ENCODE results near the gene CCL20.

CCL20 gene

GRCh38 chr2:227804975-227805374 lies 8.7 kb upstream of the CCL20 start:
- no peak for DNase-seq

DNA sequence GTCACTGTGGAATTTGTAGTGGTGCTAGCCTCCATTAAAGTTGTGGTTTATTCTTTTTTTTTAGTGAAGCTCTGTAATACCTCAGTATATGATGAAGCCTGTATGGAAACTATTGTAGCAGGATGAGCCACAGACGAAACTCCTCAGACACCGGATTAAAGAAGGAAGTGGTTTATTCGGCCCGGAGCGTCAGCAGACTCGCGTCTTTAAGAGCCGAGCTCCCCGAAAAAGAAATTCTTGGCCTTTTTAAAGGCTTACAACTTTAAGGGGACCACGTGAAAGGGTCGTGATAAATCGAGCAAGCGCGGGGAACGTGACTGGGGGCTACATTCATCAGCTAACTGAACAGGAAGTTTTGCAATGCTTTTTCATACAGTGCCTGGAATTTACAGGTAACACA lies 8.1 kb upstream of the CCL20 start:
- peak; percentile 5 to 26 for DNase-seq

GRCh38 chr2:227808936-227809335 lies 4.7 kb upstream of the CCL20 start:
- DNase-seq: no peak

GRCh38 chr2:227812001-227812400 lies 1.6 kb upstream of the CCL20 start:
- no peak for DNase-seq

GRCh38 chr2:227813229-227813561 lies 447 bp upstream of the CCL20 start:
- no peak for DNase-seq

- no peak for DNase-seq
Observed at GRCh38 chr2:227815066-227815465, 1.4 kb downstream of the CCL20 start.

GRCh38 chr2:227816507-227817294 lies 3.1 kb downstream of the CCL20 start:
- no peak for DNase-seq

DNA sequence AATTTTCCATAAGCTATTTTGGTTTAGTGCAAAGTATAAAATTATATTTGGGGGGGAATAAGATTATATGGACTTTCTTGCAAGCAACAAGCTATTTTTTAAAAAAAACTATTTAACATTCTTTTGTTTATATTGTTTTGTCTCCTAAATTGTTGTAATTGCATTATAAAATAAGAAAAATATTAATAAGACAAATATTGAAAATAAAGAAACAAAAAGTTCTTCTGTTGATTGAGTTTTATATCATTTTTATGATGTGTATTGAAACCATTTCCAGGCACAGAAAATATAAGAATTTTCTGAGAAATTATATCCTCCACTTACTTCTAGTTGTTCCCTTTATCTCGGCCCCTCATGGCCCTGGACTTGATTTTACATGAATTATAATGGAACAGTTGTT lies 3.7 kb downstream of the CCL20 start:
- DNase-seq: no peak

GRCh38 chr2:227817850-227818674 lies 4.4 kb downstream of the CCL20 start:
- DNase-seq: peak; percentile 68 to 70

DNA sequence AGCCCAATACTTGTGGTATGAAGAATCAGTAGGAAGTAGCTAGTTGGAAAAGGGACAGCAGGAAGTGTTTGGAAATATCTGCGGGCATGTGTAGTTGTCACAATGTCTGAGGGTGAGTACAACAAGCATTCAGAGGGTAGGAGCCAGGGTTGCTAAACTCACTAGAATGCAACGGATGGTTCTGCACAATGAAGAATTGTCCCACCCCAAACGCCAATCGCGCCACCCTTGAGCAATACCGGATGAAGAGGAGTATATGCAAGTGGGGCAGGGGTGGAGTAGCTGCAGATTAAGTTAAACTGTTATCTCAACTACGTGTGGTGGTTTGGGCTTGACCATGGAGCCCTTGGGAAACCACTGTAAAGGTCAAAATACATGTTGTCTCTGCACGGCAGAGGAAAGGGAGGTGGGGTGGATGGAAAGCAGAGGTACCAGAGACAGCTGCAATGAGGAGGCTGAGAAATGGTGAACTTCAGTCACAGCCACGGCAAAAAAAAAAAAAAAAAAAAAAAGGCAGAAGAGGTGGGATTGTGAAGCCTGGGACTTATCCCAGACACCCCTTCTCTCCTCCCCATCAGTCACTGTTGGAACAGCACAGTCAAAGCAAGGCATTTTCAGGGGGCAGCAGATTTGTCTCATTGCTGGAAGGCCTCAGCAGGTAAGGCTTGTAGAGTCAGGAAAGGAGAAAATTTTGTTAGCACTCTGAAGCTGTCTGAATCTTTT lies 5.2 kb downstream of the CCL20 start:
- no peak for DNase-seq

DNA sequence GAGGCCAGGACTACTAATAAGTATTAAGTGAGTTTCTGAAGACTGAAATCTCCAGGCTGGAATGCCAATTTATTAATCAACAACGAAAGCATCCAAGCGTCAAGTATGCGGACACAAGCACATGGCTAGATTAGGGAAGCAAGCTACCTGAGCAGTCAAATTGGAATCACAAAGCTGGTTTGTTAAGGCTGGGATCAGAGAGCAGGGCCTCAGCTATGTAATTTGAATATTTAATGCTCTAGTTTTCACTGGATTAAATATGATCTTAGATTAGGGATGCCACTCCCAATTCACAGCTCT lies 5.7 kb downstream of the CCL20 start:
- no peak for DNase-seq

DNA sequence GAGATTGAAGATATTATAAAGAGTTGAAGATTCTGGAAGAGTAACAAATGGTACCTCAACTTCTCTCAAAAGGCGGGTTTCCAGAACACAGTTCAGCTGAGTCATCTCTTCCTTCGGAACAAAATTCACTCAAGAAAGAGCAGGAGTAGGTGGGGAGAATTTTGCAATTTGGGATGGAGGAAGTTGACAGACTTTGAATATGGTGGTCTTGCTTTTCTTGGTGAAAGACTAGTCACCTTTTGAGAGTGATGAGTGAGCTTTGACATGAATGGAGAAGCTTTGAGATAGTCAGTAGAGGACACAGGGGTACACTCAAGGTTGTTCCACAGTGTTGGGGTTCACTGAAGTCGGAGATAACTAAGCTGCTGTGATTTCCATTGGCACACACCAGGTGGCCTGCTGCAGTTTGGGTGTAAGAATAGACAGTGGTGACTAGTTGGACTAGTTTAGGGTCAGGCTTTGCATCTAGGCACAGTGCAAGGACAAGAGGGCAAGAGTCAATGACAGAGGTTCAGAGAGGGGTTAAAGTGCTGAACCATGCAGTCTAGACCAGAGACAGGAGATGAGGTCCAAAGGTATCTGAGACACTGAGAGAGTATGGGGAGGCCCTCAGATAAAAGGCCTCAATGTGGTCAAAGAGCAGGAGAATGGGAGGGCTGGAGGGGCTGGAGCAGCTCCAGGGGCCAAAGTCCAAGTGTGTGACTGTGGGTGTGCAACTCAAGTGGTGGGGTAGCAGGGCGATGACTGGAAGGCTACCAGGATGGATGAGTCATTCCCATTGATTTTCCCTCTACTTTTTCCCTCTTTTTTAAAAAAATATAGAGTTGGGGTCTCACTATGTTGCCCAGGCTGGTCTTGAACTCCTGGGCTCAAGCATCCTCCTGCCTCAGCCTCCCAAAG lies 7.7 kb downstream of the CCL20 start:
- DNase-seq: no peak

DNA sequence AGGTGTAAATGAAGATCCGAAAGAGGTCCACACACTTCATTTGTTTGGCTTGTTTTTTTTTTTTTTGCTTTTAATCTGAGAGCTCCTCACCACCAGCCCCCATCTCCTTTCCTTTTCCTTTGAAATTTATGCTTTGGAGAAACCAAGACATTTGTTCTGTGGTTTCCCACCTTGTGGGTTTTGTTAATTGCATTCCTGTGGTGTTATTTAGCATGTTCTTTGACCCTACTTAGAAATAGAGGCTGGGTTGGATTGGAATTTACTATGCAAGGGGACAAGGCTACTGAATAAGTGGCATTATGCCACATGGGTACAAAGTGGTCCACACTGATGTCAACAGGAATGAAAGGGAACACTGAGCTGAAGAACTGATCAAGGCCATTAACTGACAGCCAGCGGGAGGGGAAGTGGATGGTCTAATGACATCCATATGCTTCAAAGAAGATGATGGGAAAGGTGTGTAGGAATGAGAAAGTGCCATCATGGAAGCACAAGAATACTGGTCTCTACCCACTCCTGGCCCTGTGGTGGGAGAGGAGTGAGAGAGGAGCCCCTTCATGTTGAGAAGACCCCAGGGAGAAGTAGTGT lies 8.9 kb downstream of the CCL20 start:
- no peak for DNase-seq

DNA sequence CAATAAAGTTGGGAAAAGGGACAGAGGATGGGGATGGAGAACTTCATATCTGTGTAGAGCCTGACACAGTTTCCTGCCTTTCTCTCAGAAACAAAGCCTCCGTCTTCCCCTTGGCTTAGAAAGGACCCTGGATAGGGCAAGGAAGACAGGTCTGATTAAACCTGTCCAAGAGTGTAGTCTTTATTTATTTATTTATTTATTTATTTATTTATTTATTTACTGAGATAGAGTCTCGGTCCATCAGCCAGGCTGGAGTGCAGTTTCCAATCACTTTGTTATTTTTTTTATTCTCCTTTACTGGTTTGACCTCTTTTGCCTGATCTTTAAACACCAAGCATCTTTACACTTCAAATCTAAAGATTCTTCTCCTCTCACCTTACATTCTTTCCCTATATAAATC lies 10.3 kb downstream of the CCL20 start:
- DNase-seq: no peak

GRCh38 chr2:227824711-227825110 lies 11.1 kb downstream of the CCL20 start:
- DNase-seq: no peak

DNA sequence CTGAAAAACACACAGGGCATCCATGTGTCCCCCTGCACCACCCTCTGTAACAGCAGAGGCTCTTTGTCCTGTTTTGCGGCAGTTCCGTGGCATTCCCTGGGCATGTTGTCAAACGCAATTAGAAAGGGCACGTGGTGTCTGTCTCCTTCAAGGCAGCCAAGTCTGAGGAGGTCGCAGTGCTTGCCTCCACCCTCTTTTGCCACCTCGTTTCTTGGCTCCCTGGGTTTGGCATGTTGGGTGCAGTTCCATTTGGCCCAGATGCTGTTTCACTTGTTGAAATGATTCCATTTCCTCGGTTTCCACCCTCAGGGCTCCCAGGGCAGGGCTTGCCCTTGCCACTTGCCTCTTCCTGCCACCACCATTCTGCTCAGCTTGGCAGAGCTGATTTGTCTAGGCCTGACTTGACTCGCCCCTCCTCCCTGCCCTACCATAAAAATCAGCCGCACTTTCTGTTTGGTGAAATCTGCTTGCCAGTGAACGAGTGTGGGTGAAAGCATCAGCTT lies 12.4 kb downstream of the CCL20 start:
- no peak for DNase-seq

GRCh38 chr2:227826563-227826962 lies 12.9 kb downstream of the CCL20 start:
- DNase-seq: no peak

DNA sequence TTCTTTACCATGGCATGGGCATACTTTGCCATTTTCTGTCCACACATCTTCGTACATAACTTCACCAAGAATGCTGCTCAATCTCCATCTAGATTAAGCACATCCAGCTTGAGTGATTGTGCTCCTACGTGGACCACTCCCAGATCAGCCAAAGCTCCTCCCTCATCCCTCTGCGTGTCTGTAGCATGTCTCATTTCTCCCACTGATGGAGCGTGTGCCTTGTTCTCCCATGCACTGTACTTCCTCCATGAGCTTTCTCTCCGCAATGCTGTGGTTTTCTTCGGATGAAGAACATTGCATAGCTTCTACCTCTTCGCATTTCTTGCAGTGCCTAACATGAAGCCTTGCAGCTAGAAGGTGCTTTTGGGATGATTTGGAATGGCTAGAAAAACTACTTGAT lies 13.5 kb downstream of the CCL20 start:
- DNase-seq: no peak

GRCh38 chr2:227828477-227828912 lies 14.9 kb downstream of the CCL20 start:
- DNase-seq: no peak

GRCh38 chr2:227829337-227829736 lies 15.7 kb downstream of the CCL20 start:
- no peak for DNase-seq

DNA sequence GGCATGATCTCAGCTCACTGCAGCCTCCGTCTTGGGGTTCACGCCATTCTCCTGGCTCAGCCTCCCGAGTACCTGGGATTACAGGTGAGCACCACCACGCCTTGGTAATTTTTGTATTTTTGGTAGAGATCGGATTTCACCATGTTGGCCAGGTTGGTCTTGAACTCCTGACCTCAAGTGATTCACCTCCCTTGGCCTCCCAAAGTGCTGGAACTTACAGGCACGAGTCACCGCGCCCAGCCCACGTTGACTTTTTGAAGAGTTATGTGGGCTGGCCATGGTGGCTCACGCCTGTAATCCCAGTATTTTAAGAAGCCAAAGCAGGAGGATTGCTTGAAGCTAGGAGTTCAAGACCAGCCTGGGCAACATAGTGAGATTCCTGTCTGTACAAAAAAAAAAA lies 20.8 kb downstream of the CCL20 start:
- DNase-seq: no peak
